AG10803 (cell line): ENCODE measurements around the gene LRP1B.

ENCODE experiments used
- DNase-seq: peaks from one replicate; pipeline ENCODE4 v3.0.0; 2010; ENCODE audit warnings: low read depth
- H3K4me3 ChIP-seq: 2 replicates; pipeline ENCODE4 v1.5.1; 2011; ENCODE audit warnings: mild to moderate bottlenecking, low read length, control low read depth
- CTCF ChIP-seq: conservative IDR thresholded peaks from 2 replicates; pipeline ENCODE4 v1.5.1; 2011; ENCODE audit warnings: mild to moderate bottlenecking, low read length, control low read depth, inconsistent platforms

Gene LRP1B

GRCh38 chr2:141280037-141280436, 850.8 kb downstream of the LRP1B start:
- no peak for DNase-seq
- no peak overlapping the region for H3K4me3 ChIP-seq
- TF ChIP-seq CTCF, result no peak

GRCh38 chr2:141271346-141271745, 859.5 kb downstream of the LRP1B start:
- no peak overlapping the region for H3K4me3 ChIP-seq
- no peak for TF ChIP-seq CTCF
- DNase-seq, result no peak

- no peak overlapping the region for H3K4me3 ChIP-seq
- no peak for TF ChIP-seq CTCF
- no peak for DNase-seq
These were observed 866.0 kb downstream of the LRP1B start for GRCh38 chr2:141264848-141265247.

GRCh38 chr2:141260911-141261310, 869.9 kb downstream of the LRP1B start:
- no peak overlapping the region for H3K4me3 ChIP-seq
- TF ChIP-seq CTCF, result no peak
- no peak for DNase-seq

GRCh38 chr2:141259683-141260082, 871.1 kb downstream of the LRP1B start:
- no peak for DNase-seq
- no peak for TF ChIP-seq CTCF
- no peak overlapping the region for H3K4me3 ChIP-seq

GRCh38 chr2:141242008-141242407, 888.8 kb downstream of the LRP1B start:
- no peak for DNase-seq
- H3K4me3 ChIP-seq, result no peak overlapping the region
- TF ChIP-seq CTCF, result no peak

GRCh38 chr2:141226560-141226959, 904.3 kb downstream of the LRP1B start:
- no peak for DNase-seq
- TF ChIP-seq CTCF, result no peak
- no peak overlapping the region for H3K4me3 ChIP-seq
